Endothelial cell of umbilical vein (primary cell): ENCODE data around the gene PHF1. TPM values are rescaled to one million over a fixed set of nuclear protein-coding genes. Genes with fewer than 3 reads are reported as not detected.

ENCODE experiments used
- BruUV-seq: library from RNA; stranded (reverse); fragments of 400-500 nt; replicated peaks from 2 replicates; lab custom pipeline; 2021; lab: Mats Ljungman, UMichigan
- CTCF ChIA-PET: fragments of 300-600, 350-600 bp; sonication (Branson Sonifier 250); formaldehyde crosslinking; loops from one replicate; lab custom pipeline; 2021; ENCODE audit warnings: antibody characterized with exemption, inconsistent platforms; lab: Charles Lee
- POLR2A ChIA-PET: fragments of 300-600, 350-600 bp; sonication (Branson Sonifier 250); formaldehyde crosslinking; loops from one replicate; lab custom pipeline; 2021; ENCODE audit warnings: antibody characterized with exemption, inconsistent platforms; lab: Charles Lee
- DNase-seq: peaks from one replicate; pipeline ENCODE4 v3.0.0-alpha.2; 2011; ENCODE audit warnings: low read depth, low spot score
- FAIRE-seq: peaks from 2 replicates; lab custom pipeline; 2011; peaks lifted over from hg19 to GRCh38; lab: Jason Lieb, UNC
- H2AFZ ChIP-seq: 2 replicates; pipeline ENCODE4 v1.6.0; 2012; ENCODE audit warnings: low read depth, low read length, control low read depth, inconsistent platforms
- H3K27ac ChIP-seq: 2 replicates; pipeline ENCODE4 v1.5.1; 2011; ENCODE audit warnings: low read depth, mild to moderate bottlenecking, control low read depth, low read length, moderate library complexity; ENCODE audit not compliant: insufficient read depth
- H3K27me3 ChIP-seq, 2 experiments: 2 replicates each; pipeline versions ENCODE4 v1.6.0 to v1.6.1; 2011; ENCODE audit warnings: low read length in 2 of 2, mixed read lengths in 1 of 2; ENCODE audit not compliant: control insufficient read depth in 2 of 2, insufficient read depth in 2 of 2
- H3K36me3 ChIP-seq, 2 experiments: 2 replicates in 1 of 2; 3 replicates in 1 of 2; pipeline ENCODE4 v1.5.1; 2011; ENCODE audit warnings: low read length in 2 of 2, mild to moderate bottlenecking in 1 of 2, moderate library complexity in 1 of 2; ENCODE audit not compliant: control insufficient read depth in 2 of 2, insufficient read depth in 2 of 2; ENCODE audit errors: extremely low read depth in 1 of 2
- H3K4me1 ChIP-seq: 3 replicates; pipeline ENCODE4 v1.5.1; 2011; ENCODE audit warnings: mild to moderate bottlenecking, low read length; ENCODE audit not compliant: control insufficient read depth, insufficient read depth; ENCODE audit errors: extremely low read depth
- H3K4me2 ChIP-seq: 2 replicates; pipeline ENCODE4 v1.6.1; 2011; ENCODE audit warnings: low read length, control low read depth, mixed read lengths; ENCODE audit not compliant: insufficient read depth
- H3K4me3 ChIP-seq, 3 experiments: fragments of 200-600 bp in 1 of 3; sonication (generic), shearing (Covaris generic) in 1 of 3; replicated peaks in 1 of 3; 2 replicates each; pipeline ENCODE4 v1.5.1; 2011 to 2016; ENCODE audit warnings: control low read depth in 3 of 3, low read length in 3 of 3, mild to moderate bottlenecking in 2 of 3, inconsistent platforms in 1 of 3, low read depth in 1 of 3, moderate library complexity in 1 of 3; ENCODE audit not compliant: insufficient read depth in 1 of 3
- H3K79me2 ChIP-seq: 2 replicates; pipeline ENCODE4 v1.6.0; 2012; ENCODE audit warnings: low read length, inconsistent platforms; ENCODE audit not compliant: control insufficient read depth, insufficient read depth
- H3K9ac ChIP-seq: replicated peaks from 2 replicates; pipeline ENCODE3; 2011; ENCODE audit warnings: low read length, control low read depth; ENCODE audit not compliant: insufficient read depth; ENCODE audit errors: extremely low read depth
- H3K9me1 ChIP-seq: replicated peaks from 3 replicates; pipeline ENCODE4 v1.6.0; 2011; ENCODE audit warnings: mild to moderate bottlenecking, low read length; ENCODE audit not compliant: control insufficient read depth, insufficient read depth; ENCODE audit errors: extremely low read depth
- H3K9me3 ChIP-seq: replicated peaks from 2 replicates; pipeline ENCODE4 v1.5.1; 2012; ENCODE audit warnings: low read length, inconsistent platforms; ENCODE audit not compliant: control insufficient read depth, insufficient read depth
- H4K20me1 ChIP-seq: replicated peaks from 2 replicates; pipeline ENCODE3; 2011; ENCODE audit warnings: mild to moderate bottlenecking, low read length; ENCODE audit not compliant: control insufficient read depth, insufficient read depth; ENCODE audit errors: extremely low read depth
- CTCF ChIP-seq, 2 donors: IDR thresholded peaks; 1 replicate in 1 of 2; 2 replicates in 1 of 2; pipeline ENCODE4 v1.5.1; 2011; ENCODE audit warnings: low read length in 2 of 2, mild to moderate bottlenecking in 2 of 2, moderate library complexity in 2 of 2, control low read depth in 1 of 2, inconsistent platforms in 1 of 2, low read depth in 1 of 2; ENCODE audit not compliant: insufficient read depth in 1 of 2; ENCODE audit errors: extremely low read depth in 1 of 2
- EZH2 ChIP-seq: IDR thresholded peaks from 2 replicates; pipeline ENCODE4 v1.6.1; 2012; ENCODE audit warnings: borderline replicate concordance, low read depth, mild to moderate bottlenecking, moderate library complexity, low read length, inconsistent platforms; ENCODE audit not compliant: severe bottlenecking
- FOS ChIP-seq: IDR thresholded peaks from 2 replicates; pipeline ENCODE4 v1.6.1; 2011; ENCODE audit warnings: mild to moderate bottlenecking, low read length, moderate library complexity, borderline replicate concordance; ENCODE audit not compliant: insufficient read depth
- GATA2 ChIP-seq: IDR thresholded peaks from 2 replicates; pipeline ENCODE4 v1.7.0; 2011; ENCODE audit warnings: low read depth, mild to moderate bottlenecking, moderate library complexity, mixed read lengths, low read length; ENCODE audit not compliant: insufficient read length, insufficient read depth
- JUN ChIP-seq: IDR thresholded peaks from 2 replicates; pipeline ENCODE4 v1.6.1; 2011; ENCODE audit warnings: borderline replicate concordance, low read depth; ENCODE audit not compliant: insufficient read length, insufficient read depth
- MYC ChIP-seq: IDR thresholded peaks from one replicate; pipeline ENCODE4 v1.6.1; 2011; ENCODE audit warnings: mild to moderate bottlenecking, low read depth, low read length
- POLR2A ChIP-seq: IDR thresholded peaks from 2 replicates; pipeline ENCODE4 v1.6.1; 2012; ENCODE audit warnings: low read depth, mild to moderate bottlenecking, control low read depth, low read length
- POLR2AphosphoS5 ChIP-seq: IDR thresholded peaks from 2 replicates; pipeline ENCODE4 v1.6.1; 2012; ENCODE audit warnings: low read depth, mild to moderate bottlenecking, control low read depth, low read length, moderate library complexity; ENCODE audit not compliant: insufficient read depth
- dilution Hi-C: fragments of 300-500 bp; cut with MboI; formaldehyde crosslinking; loops from one replicate; pipeline ENCODE4 v1.15.0; 2019; ENCODE audit warnings: low sequenced_read_pairs; ENCODE audit not compliant: extremely low pct_ligation_motif_present
- intact Hi-C: fragments of 100-400 bp; cut with micrococcal nuclease; formaldehyde crosslinking; loops from one replicate; pipeline ENCODE4 v1.10.0; 2022
- polyA plus RNA-seq, 4 experiments: library from polyadenylated mRNA; depleted of rRNA in 3 of 4; stranded (reverse) in 3 of 4; unstranded in 1 of 4; fragments of >200 nt; gene quantifications; 2 replicates each; pipeline versions ENCODE4 v1.2.1 to v1.2.3, GENCODE V29; 2011 to 2012; ENCODE audit warnings: missing spikeins in 1 of 4
- total RNA-seq: library from RNA; stranded (reverse); gene quantifications from 2 replicates; pipeline ENCODE4 v1.2.3, GENCODE V29; 2021
- TF ChIP-seq, protein P1 (sequence below): IDR thresholded peaks from 2 replicates; pipeline ENCODE4 v1.6.1; 2011; ENCODE audit not compliant: insufficient read depth, insufficient read length

PHF1 gene
- total and polyA plus RNA-seq, 2 donors (not counting 3 experiments of a cell fraction or from before 2014, with no cell fraction given) = 32.5 to 53.1 TPM

DNA sequence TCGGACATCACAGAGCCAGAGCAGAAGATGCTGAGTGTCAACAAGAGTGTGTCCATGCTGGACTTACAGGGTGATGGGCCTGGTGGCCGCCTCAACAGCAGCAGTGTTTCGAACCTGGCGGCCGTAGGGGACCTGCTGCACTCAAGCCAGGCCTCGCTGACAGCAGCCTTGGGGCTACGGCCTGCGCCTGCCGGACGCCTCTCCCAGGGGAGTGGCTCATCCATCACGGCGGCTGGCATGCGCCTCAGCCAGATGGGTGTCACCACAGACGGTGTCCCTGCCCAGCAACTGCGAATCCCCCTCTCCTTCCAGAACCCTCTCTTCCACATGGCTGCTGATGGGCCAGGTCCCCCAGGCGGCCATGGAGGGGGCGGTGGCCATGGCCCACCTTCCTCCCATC lies 32.2 kb downstream of the PHF1 start:
- DNase-seq (no peak), FAIRE-seq (no peak)
- Histone ChIP-seq H3K9me1 (no peaks in the 10 kb centered on the region), H3K9ac (no peak overlapping the region), H3K27ac (no peak overlapping the region), H3K4me1 (no peaks in the 10 kb centered on the region), H3K9me3 (no peaks in the 10 kb centered on the region), H3K4me2 (no peak overlapping the region), H3K4me3 (no peak overlapping the region), H3K79me2 (no peaks in the 10 kb centered on the region), H2AFZ (no peak overlapping the region), H3K36me3 (peaks cover 0 to 24% of the 10 kb centered on the region in 2 experiments), H3K27me3 (no peaks in the 10 kb centered on the region), H4K20me1 (no peaks in the 10 kb centered on the region)
- no peak for TF ChIP-seq POLR2AphosphoS5
- TF ChIP-seq GATA2 = no peak
- no peak for TF ChIP-seq POLR2A
- TF ChIP-seq EZH2 = no peak
- dilution Hi-C loops = no loop called here
- ChIA-PET POLR2A (no interaction called here), CTCF (interaction anchor here (0.6 kb wide), 1 partner anchor 603 kb away, joined by 3 read pairs; no protein-coding TSS in a partner anchor)
- no TSS peak for BruUV-seq
- intact Hi-C loops = no loop called here

GRCh38 chr6:33443619-33444504 lies 33.0 kb downstream of the PHF1 start:
- H3K79me2 ChIP-seq = no peaks in the 10 kb centered on the region
- H2AFZ ChIP-seq = no peak overlapping the region
- H3K36me3 ChIP-seq = peaks cover 0 to 16% of the 10 kb centered on the region in 2 experiments
- no peaks in the 10 kb centered on the region for H3K27me3 ChIP-seq
- intact Hi-C loops = no loop called here
- dilution Hi-C loops = no loop called here
- POLR2A ChIA-PET = no interaction called here
- TF ChIP-seq JUN (no peak), POLR2A (no peak), EZH2 (no peak), MYC (no peak), CTCF (IDR thresholded peaks at IDR 0.05; ENCODE audit: extremely low read depth in 1 of 2, insufficient read depth in 1 of 2, low read depth in 1 of 2, low read length in 2 of 2) (no peak), POLR2AphosphoS5 (no peak), GATA2 (no peak), FOS (no peak)
- TF ChIP-seq, protein P1, sequence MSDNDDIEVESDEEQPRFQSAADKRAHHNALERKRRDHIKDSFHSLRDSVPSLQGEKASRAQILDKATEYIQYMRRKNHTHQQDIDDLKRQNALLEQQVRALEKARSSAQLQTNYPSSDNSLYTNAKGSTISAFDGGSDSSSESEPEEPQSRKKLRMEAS = no peak
- no TSS peak for BruUV-seq
- no peak overlapping the region for H3K4me3 ChIP-seq
- no peaks in the 10 kb centered on the region for H3K9me1 ChIP-seq
- CTCF ChIA-PET = interaction anchor here (0.6 kb wide), 1 partner anchor 604 kb away, joined by 3 read pairs; no protein-coding TSS in a partner anchor
- FAIRE-seq (no peak), DNase-seq (no peak)
- no peaks in the 10 kb centered on the region for H3K9me3 ChIP-seq
- no peak overlapping the region for H3K27ac ChIP-seq
- no peaks in the 10 kb centered on the region for H4K20me1 ChIP-seq
- H3K4me2 ChIP-seq = no peak overlapping the region
- no peak overlapping the region for H3K9ac ChIP-seq
- no peaks in the 10 kb centered on the region for H3K4me1 ChIP-seq
